Parathyroid adenoma (tissue), 2 donors: ENCODE results near the gene CCL28.

Source experiments
- H2AFZ ChIP-seq: fragments of 300-600 bp; sonication (generic); one replicate; pipeline ENCODE4 v1.7.0; 2017; ENCODE audit warnings: antibody characterized with exemption, mild to moderate bottlenecking
- H3K27ac ChIP-seq: fragments of 300-600 bp; sonication (generic); one replicate; pipeline ENCODE4 v1.7.0; 2017
- H3K27me3 ChIP-seq: fragments of 300-600 bp; sonication (generic); one replicate; pipeline ENCODE4 v1.7.0; 2017; ENCODE audit warnings: low read length; ENCODE audit not compliant: control insufficient read depth, insufficient read depth
- H3K36me3 ChIP-seq: fragments of 300-600 bp; sonication (generic); one replicate; pipeline ENCODE4 v1.7.0; 2017; ENCODE audit warnings: low read length; ENCODE audit not compliant: control insufficient read depth, insufficient read depth
- H3K4me1 ChIP-seq: fragments of 300-600 bp; sonication (generic); one replicate; pipeline ENCODE4 v1.7.0; 2017; ENCODE audit warnings: control low read depth
- H3K4me2 ChIP-seq: fragments of 300-600 bp; sonication (generic); one replicate; pipeline ENCODE4 v1.7.0; 2017; ENCODE audit warnings: low read length
- H3K4me3 ChIP-seq: fragments of 300-600 bp; sonication (generic); one replicate; pipeline ENCODE4 v1.7.0; 2017; ENCODE audit warnings: low read depth, low read length
- H3K79me2 ChIP-seq: fragments of 300-600 bp; sonication (generic); one replicate; pipeline ENCODE4 v1.7.0; 2017; ENCODE audit warnings: control low read depth
- H3K9ac ChIP-seq: fragments of 300-600 bp; sonication (generic); one replicate; pipeline ENCODE4 v1.7.0; 2017; ENCODE audit warnings: mild to moderate bottlenecking
- H3K9me3 ChIP-seq: fragments of 300-600 bp; sonication (generic); one replicate; pipeline ENCODE4 v1.7.0; 2017; ENCODE audit warnings: low read length; ENCODE audit not compliant: control insufficient read depth
- CTCF ChIP-seq: fragments of 300-600 bp; sonication (generic); IDR thresholded peaks from one replicate; pipeline ENCODE4 v1.7.0; 2017; ENCODE audit warnings: antibody characterized with exemption, mild to moderate bottlenecking
- donor health status: primary hyperparathyroidism.

Gene CCL28

GRCh38 chr5:43401827-43402226, 10.4 kb downstream of the CCL28 start:
- Histone ChIP-seq H3K4me3 (no peak overlapping the region), H3K36me3 (no peaks in the 10 kb centered on the region), H3K9ac (no peak overlapping the region), H3K4me2 (no peak overlapping the region), H3K9me3 (no peaks in the 10 kb centered on the region), H2AFZ (no peak overlapping the region), H3K4me1 (no peaks in the 10 kb centered on the region), H3K27ac (no peak overlapping the region), H3K79me2 (no peaks in the 10 kb centered on the region), H3K27me3 (no peaks in the 10 kb centered on the region)
- no peak for TF ChIP-seq CTCF

GRCh38 chr5:43400082-43400481, 12.1 kb downstream of the CCL28 start:
- H3K4me2 ChIP-seq: no peak overlapping the region
- H3K27me3 ChIP-seq: no peaks in the 10 kb centered on the region
- no peak overlapping the region for H3K4me3 ChIP-seq
- no peaks in the 10 kb centered on the region for H3K36me3 ChIP-seq
- TF ChIP-seq CTCF: no peak
- H3K9ac ChIP-seq: no peak overlapping the region
- H2AFZ ChIP-seq: no peak overlapping the region
- no peaks in the 10 kb centered on the region for H3K79me2 ChIP-seq
- no peaks in the 10 kb centered on the region for H3K4me1 ChIP-seq
- no peak overlapping the region for H3K27ac ChIP-seq
- no peaks in the 10 kb centered on the region for H3K9me3 ChIP-seq

- Histone ChIP-seq H3K9me3 (no peaks in the 10 kb centered on the region), H3K27me3 (no peaks in the 10 kb centered on the region), H3K27ac (no peak overlapping the region), H3K4me2 (peak overlapping the region; percentile 39), H3K36me3 (no peaks in the 10 kb centered on the region), H3K4me1 (no peaks in the 10 kb centered on the region), H2AFZ (peak overlapping the region; percentile 80), H3K79me2 (no peaks in the 10 kb centered on the region), H3K4me3 (no peak overlapping the region), H3K9ac (no peak overlapping the region)
- TF ChIP-seq CTCF: no peak
These were observed 15.4 kb downstream of the CCL28 start for GRCh38 chr5:43396762-43397304.

GRCh38 chr5:43390471-43390870, 21.7 kb downstream of the CCL28 start:
- no peak overlapping the region for H3K4me2 ChIP-seq

More at GRCh38 chr5:43390471-43390870, 21.7 kb downstream of the CCL28 start:
- H3K9me3 ChIP-seq: no peaks in the 10 kb centered on the region
- no peak for TF ChIP-seq CTCF
- H3K36me3 ChIP-seq: no peaks in the 10 kb centered on the region
- H3K27ac ChIP-seq: no peak overlapping the region
- no peak overlapping the region for H3K4me3 ChIP-seq
- no peak overlapping the region for H2AFZ ChIP-seq
- H3K4me1 ChIP-seq: no peaks in the 10 kb centered on the region
- no peaks in the 10 kb centered on the region for H3K27me3 ChIP-seq
- H3K79me2 ChIP-seq: no peaks in the 10 kb centered on the region
- no peak overlapping the region for H3K9ac ChIP-seq
